Lung (tissue), 12 donors: ENCODE results near the gene GPR176. TPM values are rescaled to one million over a fixed set of nuclear protein-coding genes. Genes with fewer than 3 reads are reported as not detected.

Experiments
- ATAC-seq: fragments of 200-7000 bp; cut with Tn5 transposase; one replicate; pipeline ENCODE4 v1.9.1; 2020; ENCODE audit warnings: moderate number of reproducible peaks; ENCODE audit not compliant: insufficient read depth, low FRiP score
- DNase-seq, 3 donors: peaks; one replicate each; pipeline ENCODE4 v3.0.0-alpha.2; 2013 to 2017
- H3K27ac ChIP-seq, 2 donors: one replicate each; pipeline ENCODE4 v1.5.1; 2013; ENCODE audit warnings: mild to moderate bottlenecking in 2 of 2, moderate library complexity in 2 of 2, control low read depth in 1 of 2, inconsistent platforms in 1 of 2, low read depth in 1 of 2, low read length in 1 of 2
- H3K27me3 ChIP-seq, 3 donors: one replicate each; pipeline ENCODE4 v1.5.1; 2013; ENCODE audit warnings: low read length in 2 of 3; ENCODE audit not compliant: control insufficient read depth in 3 of 3, insufficient read depth in 3 of 3
- H3K36me3 ChIP-seq, 4 donors: one replicate each; pipeline ENCODE4 v1.5.1; 2013; ENCODE audit warnings: low read length in 4 of 4, mild to moderate bottlenecking in 1 of 4, moderate library complexity in 1 of 4; ENCODE audit not compliant: control insufficient read depth in 4 of 4, insufficient read depth in 4 of 4
- H3K4me1 ChIP-seq, 5 donors: one replicate each; pipeline ENCODE4 v1.5.1; 2013; ENCODE audit warnings: low read length in 5 of 5, mild to moderate bottlenecking in 2 of 5, moderate library complexity in 1 of 5; ENCODE audit not compliant: control insufficient read depth in 5 of 5, insufficient read depth in 5 of 5
- H3K4me3 ChIP-seq: one replicate; pipeline ENCODE4 v1.5.1; 2013; ENCODE audit warnings: mild to moderate bottlenecking, control low read depth, moderate library complexity
- H3K9ac ChIP-seq, 2 donors: one replicate each; pipeline ENCODE4 v1.5.1; 2013; ENCODE audit warnings: low read length in 2 of 2, control low read depth in 1 of 2; ENCODE audit not compliant: insufficient read depth in 1 of 2
- H3K9me3 ChIP-seq, 4 donors: one replicate each; pipeline ENCODE4 v1.5.1; 2013; ENCODE audit warnings: low read length in 3 of 4, mild to moderate bottlenecking in 1 of 4, moderate library complexity in 1 of 4; ENCODE audit not compliant: control insufficient read depth in 4 of 4, insufficient read depth in 3 of 4
- WGBS, 2 donors: extraction: QIAGEN DNeasy Blood & Tissue Kit; methylation state at CpG; one replicate each; pipeline ENCODE4 v1.1.7; 2013; 5-methylcytosine and 5-hydroxymethylcytosine counted together
- polyA plus RNA-seq, 2 donors: library from polyadenylated mRNA; stranded (reverse); fragments of 200-250 nt; gene quantifications; one replicate each; pipeline ENCODE4 v1.2.1, GENCODE V29; 2013
- total RNA-seq, 2 donors: library from RNA; depleted of rRNA in 1 of 2; stranded (reverse); fragments of >200 nt in 1 of 2; gene quantifications; one replicate each; pipeline ENCODE4 v1.2.1, GENCODE V29; 2014 to 2021
- TF ChIP-seq, protein P1 (sequence below): IDR thresholded peaks from 2 replicates; pipeline ENCODE4 v1.5.1; 2012; ENCODE audit warnings: mild to moderate bottlenecking; ENCODE audit errors: control extremely low read depth, extremely low read depth
- donor health status: control.
- donor health status: control.
- donor health status: Bipolar disorder and iron deficiency.
- donor health status: healthy.
- donor health status: DM: yes; HTN: yes; CAD: no.

GPR176 gene
- total and polyA plus RNA-seq, 4 donors = 1.7 to 9.0 (median 6.6) TPM

GRCh38 chr15:39776068-39776467, 144.0 kb downstream of the GPR176 start:
- Histone ChIP-seq H3K27ac (no peak overlapping the region), H3K27me3 (peaks cover 0 to 3% (median 0%) of the 10 kb centered on the region in 3 donors), H3K9me3 (no peaks in the 10 kb centered on the region), H3K4me1 (peaks cover 0 to 8% (median 0%) of the 10 kb centered on the region in 5 donors), H3K36me3 (no peaks in the 10 kb centered on the region), H3K4me3 (no peak overlapping the region), H3K9ac (no peak overlapping the region)
- ATAC-seq (no peak), DNase-seq (no peak)
- 85 to 91% methylated on average over 3 to 4 of the region's 4 CpGs for WGBS, 2 donors
- TF ChIP-seq, protein P1, sequence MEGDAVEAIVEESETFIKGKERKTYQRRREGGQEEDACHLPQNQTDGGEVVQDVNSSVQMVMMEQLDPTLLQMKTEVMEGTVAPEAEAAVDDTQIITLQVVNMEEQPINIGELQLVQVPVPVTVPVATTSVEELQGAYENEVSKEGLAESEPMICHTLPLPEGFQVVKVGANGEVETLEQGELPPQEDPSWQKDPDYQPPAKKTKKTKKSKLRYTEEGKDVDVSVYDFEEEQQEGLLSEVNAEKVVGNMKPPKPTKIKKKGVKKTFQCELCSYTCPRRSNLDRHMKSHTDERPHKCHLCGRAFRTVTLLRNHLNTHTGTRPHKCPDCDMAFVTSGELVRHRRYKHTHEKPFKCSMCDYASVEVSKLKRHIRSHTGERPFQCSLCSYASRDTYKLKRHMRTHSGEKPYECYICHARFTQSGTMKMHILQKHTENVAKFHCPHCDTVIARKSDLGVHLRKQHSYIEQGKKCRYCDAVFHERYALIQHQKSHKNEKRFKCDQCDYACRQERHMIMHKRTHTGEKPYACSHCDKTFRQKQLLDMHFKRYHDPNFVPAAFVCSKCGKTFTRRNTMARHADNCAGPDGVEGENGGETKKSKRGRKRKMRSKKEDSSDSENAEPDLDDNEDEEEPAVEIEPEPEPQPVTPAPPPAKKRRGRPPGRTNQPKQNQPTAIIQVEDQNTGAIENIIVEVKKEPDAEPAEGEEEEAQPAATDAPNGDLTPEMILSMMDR = no peak

DNA sequence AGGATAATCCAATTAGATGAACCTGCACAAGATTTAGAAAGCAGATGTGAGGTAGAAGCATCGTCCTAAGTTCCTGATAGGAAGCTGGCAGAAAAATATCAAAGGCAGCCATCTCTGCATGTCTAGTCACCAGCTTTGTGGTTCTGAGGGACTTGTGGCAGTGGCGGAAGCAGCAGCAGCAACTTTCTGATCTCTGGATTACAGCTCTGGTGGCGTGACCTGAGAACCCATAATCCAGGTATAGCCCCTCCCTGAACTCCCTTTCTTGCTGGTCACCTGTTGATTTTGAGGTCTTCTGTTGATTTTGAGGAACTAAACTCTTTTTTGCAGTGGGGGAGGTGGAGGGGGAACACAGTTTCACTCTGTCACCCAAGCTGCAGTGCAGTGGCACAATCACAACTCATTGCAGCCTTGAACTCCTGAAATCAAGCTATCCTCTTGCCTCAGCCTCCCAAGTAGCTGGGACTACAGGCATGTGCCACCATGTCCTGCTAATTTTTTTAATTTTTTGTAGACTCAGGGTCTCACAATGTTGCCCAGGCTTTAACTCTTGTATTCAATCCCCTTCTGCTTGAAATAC, 145.3 kb downstream of the GPR176 start:
- Histone ChIP-seq H3K27me3 (peaks cover 0 to 3% (median 0%) of the 10 kb centered on the region in 3 donors), H3K36me3 (no peaks in the 10 kb centered on the region), H3K27ac (no peak overlapping the region), H3K4me3 (no peak overlapping the region), H3K9me3 (no peaks in the 10 kb centered on the region), H3K4me1 (peaks cover 0 to 8% (median 0%) of the 10 kb centered on the region in 5 donors), H3K9ac (no peak overlapping the region)
- DNase-seq = no peak
- no peak for ATAC-seq
- 39 to 67% methylated on average over 3 of the region's 3 CpGs for WGBS, 2 donors
- TF ChIP-seq, protein P1 = no peak

GRCh38 chr15:39770748-39771689, 149.0 kb downstream of the GPR176 start:
- H3K4me3 ChIP-seq = no peak overlapping the region
- peak overlapping the region in 1 of 2 donors; percentile 75 for H3K27ac ChIP-seq
- no peak for ATAC-seq
- no peaks in the 10 kb centered on the region for H3K27me3 ChIP-seq
- no peaks in the 10 kb centered on the region for H3K9me3 ChIP-seq
- H3K9ac ChIP-seq = peak overlapping the region in 1 of 2 donors; percentile 35
- H3K36me3 ChIP-seq = no peaks in the 10 kb centered on the region
- peaks cover 0 to 5% (median 0%) of the 10 kb centered on the region in 5 donors for H3K4me1 ChIP-seq
- DNase-seq = no peak
- WGBS, 2 donors = 73 to 86% methylated on average over 8 of the region's 8 CpGs
- TF ChIP-seq, protein P1 = no peak
